Endometrial microvascular endothelial cells (primary cell): ENCODE results near the gene LZTR1. TPM values are rescaled to one million over a fixed set of nuclear protein-coding genes. Genes with fewer than 3 reads are reported as not detected.
"Not testable (repeated sequence)": the region's sequence is repeated elsewhere in the genome, so short reads cannot be mapped to it uniquely, and the experiment has no call there.

ENCODE experiments used
- in situ Hi-C: cut with HindIII; loops from 2 replicates; pipeline ENCODE4 v1.10.0; 2017; ENCODE audit warnings: low sequenced_read_pairs, low pct_unique_long_range_greater_than_20kb; ENCODE audit errors: inconsistent ontology term
- total RNA-seq: library from RNA; depleted of rRNA; stranded (reverse); fragments of >200 nt; gene quantifications from one replicate; pipeline ENCODE4 v1.2.3, GENCODE V29; 2015; ENCODE audit errors: inconsistent ontology term

The LZTR1 gene
- total RNA-seq, 1 donor from 2014 or later = 52.0 TPM

DNA sequence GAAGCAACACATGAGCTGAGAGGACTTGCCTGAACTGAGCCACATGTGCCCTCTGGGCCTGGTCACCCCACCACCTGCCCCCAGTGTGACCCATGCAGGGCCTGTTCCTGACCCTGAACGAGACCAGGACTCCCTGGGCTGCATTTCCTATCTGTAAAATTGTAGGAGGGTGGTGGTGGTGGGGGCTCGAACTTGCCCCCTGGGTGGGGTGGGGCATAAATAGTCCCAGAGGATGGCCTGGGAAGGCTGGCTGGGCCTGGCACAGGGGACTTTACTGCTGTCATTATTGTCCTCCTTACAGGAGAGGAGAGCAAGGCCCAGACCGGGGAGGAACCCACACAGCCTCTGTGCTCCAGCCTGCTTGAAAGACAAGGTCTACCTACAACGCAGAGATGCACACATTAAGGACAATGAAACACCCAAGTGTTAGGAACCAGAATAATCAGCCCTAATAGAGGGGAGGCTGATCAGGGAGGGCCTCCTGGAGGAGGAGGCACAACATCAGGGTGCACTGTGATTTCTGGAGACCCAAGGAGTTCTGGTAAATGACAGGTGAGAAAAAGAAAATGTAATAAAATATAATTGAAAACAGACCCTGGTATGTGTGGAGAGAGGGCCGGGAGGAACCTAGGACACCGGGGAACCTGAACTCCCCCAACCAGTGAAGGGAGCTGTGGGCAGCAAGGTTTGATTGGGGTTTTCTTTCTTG lies 17.9 kb upstream of the LZTR1 start:
- in situ Hi-C loops = no loop called here

- in situ Hi-C loops = no loop called here
Measured at GRCh38 chr22:20964799-20965103, 17.3 kb upstream of the LZTR1 start.

DNA sequence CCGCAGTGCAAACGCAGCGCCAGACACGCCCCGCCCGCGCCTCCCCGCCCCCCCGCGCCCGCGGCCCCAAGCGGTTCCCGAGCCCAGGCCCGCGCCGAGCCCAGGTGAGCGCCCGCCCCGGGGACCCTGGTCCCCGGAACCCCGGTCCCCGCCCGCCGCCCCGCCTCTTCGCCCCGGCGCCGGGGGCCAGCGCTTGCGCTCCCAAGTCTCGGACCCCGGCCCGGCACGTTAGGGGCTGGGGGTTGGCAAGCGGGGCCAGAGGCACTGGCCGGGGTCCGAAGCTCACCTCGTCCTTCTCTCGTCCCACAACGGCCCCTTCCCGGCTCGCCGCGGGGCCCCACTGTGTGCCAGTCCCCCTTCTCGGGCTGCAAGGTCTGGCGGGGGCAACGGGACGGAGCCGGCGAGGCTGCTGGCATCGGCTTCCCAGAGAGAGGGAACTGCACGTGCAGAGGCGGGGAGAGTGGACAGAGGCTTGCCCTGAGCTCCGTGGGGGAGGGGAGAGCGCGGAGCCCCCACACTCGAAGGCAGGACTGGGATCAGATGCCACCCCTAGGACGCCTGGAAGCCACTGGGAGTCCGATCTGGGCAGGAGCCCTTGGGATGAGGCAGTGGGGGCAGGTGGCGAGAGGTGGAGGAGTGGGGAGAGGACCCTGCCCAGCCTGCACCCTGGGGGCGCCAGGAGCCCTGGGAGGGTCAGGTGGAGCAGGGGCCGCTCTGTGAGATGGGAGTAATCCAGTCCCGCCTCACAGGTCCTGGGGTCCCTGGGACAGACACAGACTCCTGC lies 16.8 kb upstream of the LZTR1 start:
- in situ Hi-C loops = no loop called here

DNA sequence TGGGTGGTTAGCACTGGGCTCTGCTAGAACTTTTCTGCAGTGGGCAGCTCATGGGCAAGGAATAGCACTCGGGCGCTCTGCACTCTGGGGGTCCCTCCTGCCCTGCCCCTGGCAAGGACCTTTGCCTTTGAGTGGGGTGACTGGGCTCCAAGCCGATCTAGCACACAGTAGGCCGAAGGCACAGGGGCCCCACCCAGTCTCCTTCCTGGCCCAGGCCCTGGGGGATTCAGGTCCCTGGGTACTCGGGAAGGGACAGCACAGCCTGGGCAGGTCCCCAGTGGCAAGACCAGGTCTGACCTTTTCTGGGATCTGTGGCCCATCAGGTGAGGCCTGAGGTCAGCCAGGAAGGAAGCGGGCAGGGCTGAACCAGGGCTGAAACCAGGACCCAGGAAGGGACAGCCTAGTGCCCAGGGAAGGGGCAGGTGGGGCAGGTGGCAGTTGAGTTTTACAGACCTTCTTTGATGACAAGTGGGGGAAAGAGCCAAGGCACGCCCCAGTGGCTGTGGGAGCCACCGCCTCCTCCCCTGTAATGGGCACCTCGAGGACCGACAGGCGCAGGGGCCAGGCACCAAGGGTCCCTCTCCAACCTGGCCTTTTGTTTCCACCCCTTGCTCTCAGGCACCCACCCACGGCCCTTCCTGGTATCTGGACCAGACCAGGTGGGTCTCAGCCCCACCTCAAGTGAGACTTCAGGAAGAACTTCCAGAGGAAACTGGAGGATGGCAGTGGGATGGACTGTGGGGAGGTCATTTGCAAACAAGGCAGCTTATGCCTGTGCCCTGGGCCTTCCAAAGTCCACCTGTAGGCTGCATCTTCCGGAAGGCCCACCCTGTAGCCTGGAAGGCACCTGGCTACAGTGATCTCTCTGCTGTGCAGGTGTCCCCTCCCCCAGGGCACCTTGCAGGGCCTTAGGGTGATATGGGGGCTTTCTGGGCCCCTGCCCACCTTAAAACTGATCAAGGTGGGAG lies 15.9 kb upstream of the LZTR1 start:
- in situ Hi-C loops = no loop called here

DNA sequence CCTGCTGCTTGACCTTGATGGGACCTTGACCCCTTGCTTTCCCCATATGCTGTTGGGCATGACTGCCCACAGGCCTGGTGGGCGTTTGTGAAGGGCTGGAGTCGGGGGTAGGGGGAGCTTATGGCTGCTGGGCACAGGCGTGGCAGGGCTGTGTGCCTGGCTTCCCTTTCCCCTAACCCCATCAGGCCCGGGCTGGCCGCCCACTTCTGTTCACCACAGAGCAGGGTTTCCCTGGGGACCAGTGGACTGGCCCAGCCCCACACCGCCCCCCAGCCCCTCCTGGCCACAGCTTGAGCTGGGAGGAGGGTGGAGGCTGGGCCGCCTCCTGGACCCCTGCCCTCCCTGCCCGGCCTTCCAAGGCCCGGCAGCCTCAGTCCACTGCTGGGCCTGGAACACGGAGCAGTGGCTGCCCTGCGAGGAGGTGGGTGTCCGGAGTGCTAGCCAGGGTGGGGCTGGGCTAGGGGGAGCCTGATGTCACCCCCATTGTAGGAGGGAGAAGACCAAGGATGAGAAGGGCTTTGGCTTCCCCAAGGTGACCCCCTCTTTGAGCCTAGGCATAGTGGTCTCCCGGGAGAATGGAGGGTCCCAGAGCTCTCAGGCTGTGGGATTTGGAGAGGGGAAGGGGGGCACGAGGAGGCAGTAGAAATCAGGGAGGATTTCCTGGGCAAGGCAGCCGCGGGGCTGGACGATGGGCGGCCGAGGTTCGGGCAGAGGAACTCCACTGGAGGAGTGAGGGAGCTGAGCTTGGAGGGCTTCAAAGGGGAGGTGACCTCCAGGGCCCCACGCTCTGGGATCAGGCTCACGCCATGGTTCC lies 15.0 kb upstream of the LZTR1 start, which contains the start of gene AIFM3:
TSS of gene AIFM3 (plus strand) at position 373 of the 814 bp plus-strand sequence. CDS start 690 bp downstream, outside the sequence.
- in situ Hi-C loops = no loop called here

DNA sequence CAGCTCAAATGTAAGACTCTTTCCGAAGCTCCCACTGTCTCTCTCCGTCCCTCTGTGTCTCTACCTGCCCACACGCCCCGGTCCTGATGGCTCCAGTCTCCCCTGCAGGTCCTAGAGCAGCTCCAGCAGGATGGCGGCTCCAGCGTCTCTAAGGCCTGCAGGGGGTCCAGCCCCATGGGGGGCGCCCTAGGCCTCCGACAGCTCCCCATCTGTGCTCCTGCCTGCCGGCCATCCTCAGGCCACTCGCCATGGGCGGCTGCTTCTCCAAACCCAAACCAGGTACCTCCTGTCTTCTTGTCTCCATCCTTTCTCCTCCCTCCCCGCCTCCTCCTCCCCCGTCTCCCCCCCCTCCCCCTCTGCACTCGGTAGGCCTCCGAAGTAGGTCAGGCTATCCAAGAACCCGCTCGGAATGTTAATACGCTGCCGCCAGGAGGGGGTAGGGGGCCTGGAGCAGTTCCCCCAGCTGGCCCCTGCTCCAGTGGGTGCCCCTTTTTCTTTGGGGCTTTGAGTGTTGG lies 14.3 kb upstream of the LZTR1 start:
- in situ Hi-C loops = no loop called here

GRCh38 chr22:20968281-20968977 lies 13.7 kb upstream of the LZTR1 start:
- in situ Hi-C loops = no loop called here

DNA sequence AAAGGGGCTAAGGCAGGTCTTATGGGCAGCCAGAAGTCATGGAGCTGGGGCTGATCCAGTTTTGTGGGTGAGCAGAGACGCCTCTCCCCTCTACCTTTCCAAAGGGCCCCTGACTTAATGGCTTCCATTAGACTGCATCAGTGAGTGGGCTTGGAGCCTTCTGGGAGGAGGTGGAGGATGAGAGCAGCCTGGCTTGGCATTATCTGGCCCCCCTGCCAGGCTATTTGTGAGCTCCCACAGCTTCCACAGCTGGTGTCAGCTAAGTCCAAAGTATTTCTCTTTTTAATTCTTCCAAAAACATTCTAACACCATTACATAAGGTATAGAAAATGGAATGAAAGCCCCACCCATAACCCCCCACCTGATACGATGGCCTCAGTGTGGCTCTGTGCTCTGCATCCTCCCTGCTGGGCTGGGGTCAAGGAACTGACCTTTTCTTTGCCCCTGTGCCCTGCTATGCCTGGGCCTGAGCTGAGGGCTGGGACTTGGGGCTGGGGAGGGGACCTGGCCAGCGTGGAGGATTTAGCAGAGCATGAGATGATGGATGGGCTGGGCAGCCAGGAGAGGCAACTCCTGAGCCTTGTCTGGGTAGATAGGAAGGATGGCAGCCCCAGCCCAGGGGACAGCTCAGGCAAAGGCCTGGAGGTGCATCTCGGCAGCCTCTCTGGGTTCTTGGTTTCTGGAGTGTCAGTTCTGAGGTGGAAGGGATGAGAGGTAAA lies 11.0 kb upstream of the LZTR1 start:
- in situ Hi-C loops = no loop called here

DNA sequence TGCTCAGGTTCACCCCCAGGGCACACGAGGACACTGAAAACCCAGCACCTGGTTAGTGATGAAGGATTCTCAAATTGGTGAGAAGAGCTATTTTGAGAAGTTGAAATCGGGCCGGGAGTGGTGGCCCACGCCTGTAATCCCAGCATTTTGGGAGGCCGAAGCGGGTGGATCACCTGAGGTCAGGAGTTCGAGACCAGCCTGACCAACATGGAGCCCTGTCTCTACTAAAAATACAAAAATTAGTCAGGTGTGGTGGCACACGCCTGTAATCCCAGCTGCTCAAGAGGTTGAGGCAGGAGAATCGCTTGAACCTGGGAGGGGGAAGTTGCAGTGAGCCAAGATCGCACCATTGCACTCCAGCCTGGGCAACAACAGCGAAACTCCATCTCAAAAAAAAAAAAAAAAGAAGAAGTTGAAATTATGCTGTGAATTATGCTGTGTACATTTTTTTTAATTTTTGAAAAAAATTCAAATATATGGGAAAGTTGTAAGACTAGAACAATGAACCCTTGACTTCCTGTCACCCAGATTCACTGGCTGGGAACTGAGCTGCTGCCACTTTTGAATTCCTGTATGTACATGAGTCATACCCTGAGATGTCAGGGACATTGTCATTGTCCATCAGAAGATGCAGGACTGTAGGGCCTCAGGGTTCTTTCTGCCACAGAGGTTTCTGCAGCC lies 9.9 kb upstream of the LZTR1 start:
- in situ Hi-C loops = not testable (repeated sequence)

DNA sequence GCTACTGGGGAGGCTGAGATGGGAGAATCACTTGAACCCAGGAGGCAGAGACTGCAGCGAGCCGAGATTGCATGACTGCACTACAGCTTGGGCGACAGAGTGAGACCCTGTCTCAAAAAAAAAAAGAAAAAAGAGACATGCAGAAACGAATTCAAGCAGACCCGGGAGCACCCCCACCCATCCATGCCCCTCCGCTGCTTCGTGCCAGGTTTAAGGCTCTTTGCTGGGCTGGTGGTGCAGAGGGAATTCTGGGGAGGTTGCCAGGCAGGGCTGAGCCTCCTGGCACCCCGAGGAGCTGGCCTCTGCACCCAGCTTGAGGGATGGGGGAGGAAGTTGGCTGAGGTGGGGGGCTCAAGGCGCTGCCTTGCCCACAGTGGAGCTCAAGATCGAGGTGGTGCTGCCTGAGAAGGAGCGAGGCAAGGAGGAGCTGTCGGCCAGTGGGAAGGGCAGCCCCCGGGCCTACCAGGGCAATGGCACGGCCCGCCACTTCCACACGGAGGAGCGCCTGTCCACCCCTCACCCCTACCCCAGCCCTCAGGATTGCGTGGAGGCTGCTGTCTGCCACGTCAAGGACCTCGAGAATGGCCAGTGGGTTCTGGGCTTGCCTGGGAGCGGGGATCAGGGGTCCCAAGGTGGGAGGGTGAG lies 9.0 kb upstream of the LZTR1 start:
- in situ Hi-C loops = no loop called here

- in situ Hi-C loops = no loop called here
Measured at GRCh38 chr22:20973634-20974286, 8.3 kb upstream of the LZTR1 start.

DNA sequence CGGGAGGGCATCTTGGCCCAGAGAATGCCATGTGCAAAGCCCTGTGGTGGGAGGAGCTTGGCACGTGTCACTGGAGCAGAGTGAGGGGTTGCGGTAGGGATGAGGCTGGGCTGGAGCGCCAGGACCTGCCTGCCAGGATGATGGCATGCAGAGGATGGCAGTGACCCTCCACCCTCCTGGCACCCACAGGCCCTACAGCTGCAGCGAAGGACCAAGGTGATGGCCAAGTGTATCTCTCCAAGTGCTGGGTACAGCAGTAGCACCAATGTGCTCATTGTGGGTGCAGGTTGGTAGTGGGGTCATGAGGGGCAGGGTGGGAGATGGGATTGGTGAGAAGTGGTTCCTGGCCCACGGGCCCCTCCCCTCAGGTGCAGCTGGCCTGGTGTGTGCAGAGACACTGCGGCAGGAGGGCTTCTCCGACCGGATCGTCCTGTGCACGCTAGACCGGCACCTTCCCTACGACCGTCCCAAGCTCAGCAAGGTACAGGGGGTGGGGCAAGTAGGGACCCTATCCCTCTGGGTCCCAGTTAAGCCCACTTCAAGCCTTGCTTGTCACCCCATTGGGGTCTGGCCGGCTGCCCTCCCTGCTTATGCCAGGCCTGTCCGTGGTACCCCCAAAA lies 7.7 kb upstream of the LZTR1 start:
- in situ Hi-C loops = no loop called here

DNA sequence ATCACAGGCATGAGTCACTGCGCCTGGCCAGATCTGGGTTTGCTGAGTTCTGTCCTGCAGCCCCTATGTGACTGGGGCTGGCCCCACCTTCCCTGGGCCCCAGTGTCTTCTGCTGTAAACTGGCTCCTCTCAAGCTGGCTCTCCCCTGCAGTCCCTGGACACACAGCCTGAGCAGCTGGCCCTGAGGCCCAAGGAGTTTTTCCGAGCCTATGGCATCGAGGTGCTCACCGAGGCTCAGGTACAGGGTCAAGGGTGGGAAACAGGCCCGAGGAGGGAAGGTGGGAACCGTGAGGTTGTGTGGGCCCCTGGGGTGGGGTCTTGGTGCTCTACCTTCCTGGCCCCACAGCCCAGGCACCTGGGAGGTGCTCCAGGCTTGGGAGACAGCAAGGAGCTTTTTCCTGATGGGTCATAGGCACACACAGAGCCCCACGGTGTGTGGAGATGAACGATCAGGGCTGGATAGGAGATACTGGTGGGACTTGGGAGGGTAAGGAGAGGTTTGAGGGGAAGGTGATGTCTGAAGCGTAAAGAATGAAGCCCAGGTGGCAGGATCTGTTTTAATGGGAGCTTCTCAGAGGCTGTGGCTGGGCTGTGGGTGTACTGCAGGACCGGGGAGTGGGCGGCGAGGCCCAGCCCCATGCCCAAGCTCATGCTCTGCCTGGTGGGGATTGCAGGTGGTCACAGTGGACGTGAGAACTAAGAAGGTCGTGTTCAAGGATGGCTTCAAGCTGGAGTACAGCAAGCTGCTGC lies 6.4 kb upstream of the LZTR1 start:
- in situ Hi-C loops = no loop called here

- in situ Hi-C loops = no loop called here
Measured at GRCh38 chr22:20976291-20976877, 5.7 kb upstream of the LZTR1 start.
